Femur (tissue), 1 donor: ENCODE measurements around the gene CST7.
"Not testable (repeated sequence)": the region's sequence is repeated elsewhere in the genome, so short reads cannot be mapped to it uniquely, and the experiment has no call there.

Experiments used
- DNase-seq: peaks from one replicate; pipeline ENCODE4 v3.0.0-alpha.2; 2017

Gene CST7

DNA sequence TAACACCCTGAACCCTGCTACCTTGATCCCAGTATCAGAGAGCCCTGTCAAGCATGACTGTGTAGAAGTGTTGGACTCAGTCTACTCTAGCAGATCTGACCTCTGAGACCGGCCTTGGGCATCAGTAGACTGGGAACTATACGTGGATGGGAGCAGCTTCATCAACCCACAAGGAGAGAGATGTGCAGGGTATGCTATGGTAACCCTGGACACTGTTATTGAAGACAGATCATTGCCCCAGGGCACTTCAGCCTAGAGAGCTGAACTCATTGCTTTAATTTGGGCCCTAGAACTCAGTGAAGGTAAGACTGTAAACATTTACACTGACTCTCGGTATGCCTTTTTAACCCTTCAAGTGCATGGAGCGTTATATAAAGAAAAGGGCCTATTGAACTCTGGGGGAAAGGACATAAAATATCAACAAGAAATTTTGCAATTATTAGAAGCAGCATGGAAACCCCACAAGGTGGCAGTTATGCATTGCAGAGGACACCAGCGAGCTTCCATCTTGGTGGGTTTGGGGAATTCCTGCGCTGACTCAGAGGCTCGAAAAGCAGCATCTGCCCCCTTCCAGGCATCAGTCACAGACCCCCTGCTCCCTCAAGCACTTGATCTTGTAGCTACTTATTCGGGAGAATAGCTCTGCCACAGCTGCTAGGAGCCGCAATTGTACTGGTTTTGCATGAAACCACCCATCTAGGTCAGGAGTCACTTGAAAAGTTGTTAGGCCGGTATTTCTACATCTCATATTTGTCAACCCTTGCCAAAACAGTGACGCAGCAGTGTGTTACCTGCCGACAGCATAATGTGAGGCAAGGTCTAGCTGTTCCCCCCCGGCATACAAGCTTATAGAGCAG lies 19.0 kb upstream of the CST7 start:
- not testable (repeated sequence) for DNase-seq

DNA sequence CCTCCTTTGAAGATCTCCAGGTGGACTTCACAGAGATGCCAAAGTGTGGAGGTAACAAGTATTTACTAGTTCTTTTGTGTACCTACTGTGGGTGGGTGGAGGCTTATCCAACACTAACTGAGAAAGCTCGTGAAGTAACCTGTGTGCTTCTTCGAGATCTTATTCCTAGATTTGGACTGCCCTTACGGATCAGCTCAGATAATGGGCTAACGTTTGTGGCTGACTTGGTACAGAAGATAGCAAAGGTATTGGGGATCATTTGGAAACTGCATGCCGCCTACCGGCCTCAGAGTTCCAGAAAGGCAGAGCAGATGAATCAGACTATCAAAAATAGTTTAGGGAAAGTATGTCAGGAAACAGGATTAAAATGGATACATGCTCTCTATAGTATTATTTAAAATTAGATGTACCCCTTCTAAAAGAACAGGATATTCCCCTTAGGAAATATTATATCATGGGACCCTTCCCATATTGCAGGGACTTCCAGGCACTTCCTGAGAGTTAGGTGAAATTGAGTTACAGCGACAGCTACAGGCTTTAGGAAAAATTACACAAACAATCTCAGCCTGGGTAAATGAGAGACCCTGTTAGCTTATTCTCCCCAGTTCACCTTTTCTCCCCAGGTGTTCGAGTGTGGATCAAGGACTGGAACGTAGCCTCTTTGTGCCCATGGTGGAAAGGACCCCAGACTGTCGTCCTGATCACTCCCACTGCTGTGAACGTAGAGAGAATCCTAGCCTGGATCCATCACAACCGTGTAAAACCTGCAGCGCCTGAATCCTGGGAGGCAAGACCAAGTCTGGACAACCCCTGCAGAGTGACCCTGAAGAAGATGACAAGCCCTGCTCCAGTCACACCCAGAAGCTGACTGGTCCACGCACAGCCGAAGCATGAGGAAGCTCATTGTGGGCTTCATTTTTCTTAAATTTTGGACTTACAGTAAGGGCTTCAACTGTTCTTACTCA lies 18.1 kb upstream of the CST7 start:
- not testable (repeated sequence) for DNase-seq

DNA sequence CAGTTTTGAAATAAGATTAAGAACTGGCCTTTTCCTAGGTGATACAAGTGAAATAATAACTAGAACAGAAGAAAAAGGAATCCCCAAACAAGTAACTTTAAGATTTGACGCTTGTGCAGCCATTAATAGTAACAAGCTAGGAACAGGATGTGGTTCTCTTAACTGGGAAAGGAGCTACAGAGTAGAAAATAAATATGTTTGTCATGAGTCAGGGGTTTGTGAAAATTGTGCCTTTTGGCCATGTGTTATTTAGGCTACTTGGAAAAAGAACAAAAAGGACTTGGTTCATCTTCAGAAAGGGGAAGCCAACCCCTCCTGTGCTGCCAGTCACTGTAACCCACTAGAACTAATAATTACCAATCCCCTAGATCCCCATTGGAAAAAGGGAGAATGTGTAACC lies 17.2 kb upstream of the CST7 start:
- DNase-seq = not testable (repeated sequence)

DNA sequence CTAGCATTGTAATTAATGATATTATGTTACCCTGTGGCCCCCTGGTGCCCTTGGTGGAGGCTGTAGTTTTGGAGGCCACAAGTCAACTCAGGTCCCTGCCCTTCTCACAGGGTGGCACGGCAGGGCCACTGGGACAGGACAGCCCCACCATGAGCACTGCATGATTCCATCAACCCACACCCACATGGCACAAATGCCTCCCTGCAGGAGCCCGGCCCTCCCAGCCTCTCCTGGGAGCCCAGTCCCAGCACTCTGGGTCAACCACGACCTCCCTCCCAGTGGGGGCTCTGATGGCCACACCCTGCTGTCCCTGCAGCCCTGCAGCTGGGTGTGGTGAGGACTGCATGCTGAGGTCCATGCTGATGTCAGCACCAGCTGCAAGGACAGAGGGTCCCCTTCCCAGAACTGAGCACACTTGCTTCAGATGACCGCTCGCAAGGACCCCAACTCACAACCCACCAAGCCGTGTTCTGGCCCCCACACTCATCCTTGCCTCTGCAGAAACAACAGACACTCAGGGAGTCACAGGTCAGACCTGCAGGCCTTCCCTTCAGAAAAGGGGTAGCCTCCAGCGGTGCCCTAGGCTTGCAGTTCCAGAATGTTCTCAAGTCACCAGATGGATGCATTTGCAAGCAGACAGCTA lies 15.7 kb upstream of the CST7 start:
- no peak for DNase-seq

DNA sequence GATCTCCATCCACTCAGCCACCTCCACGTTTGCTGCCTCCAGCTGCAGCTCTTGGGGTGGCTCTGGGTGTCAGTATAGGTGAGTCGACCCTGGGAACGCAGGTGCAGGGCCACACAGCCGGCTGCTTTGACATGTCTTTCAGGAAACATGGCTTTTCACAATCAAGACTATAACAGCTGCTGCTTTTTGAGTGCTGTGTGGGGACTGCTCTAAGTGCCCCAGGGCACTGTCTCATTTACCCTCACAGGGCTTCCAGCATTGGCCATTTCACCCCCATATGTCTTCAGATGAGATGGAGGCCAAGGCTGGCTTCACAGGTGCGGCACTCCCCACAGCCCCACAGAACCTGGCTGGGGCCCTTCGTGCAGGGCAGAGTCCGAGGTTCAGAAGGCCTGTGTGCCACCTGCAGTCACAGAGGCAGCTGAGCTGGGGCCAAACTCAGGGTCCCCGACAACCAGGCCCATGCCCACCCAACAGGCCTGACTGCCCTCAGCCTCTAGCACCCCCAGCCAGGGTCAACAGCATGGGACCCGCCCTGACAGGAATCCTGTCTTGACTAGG lies 14.9 kb upstream of the CST7 start:
- DNase-seq = no peak

DNA sequence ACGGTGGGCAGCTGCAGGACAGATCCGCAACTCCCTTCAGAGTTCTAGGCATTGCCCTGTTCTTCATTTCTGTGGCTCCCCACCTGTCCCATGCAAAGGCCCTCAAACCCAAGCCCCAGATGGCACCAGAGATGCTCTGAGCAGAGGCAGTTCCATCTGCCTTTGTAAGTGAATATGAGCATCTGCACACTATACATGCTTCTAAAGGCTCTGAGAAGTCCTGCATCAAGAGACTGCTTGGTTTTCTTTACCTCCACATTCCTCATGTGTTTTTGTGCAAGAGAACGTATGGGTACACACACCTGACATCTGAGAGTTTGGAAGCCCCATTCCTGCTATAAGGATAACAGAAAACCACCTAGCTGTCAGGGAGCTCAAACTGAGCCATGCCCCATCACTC lies 14.4 kb upstream of the CST7 start:
- DNase-seq = no peak

DNA sequence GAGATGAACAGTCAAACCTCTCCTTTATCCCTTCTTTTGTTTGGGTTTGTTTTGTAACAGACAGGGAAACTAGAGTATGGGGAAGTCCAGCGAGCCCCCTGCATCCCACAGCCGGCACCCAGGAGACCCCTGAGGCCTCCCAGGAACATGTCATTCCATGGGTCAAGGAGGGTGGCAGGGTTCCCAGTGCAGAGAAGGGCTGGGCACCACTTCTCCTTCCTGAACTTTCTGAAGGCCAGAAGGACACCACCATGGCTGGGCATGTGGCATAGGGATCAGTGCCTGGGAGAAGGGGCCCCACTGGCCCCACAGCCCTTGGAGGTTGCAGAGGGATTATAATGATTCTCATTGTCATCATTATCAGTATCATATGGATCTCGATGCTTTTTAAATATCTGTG lies 13.9 kb upstream of the CST7 start:
- DNase-seq = no peak

DNA sequence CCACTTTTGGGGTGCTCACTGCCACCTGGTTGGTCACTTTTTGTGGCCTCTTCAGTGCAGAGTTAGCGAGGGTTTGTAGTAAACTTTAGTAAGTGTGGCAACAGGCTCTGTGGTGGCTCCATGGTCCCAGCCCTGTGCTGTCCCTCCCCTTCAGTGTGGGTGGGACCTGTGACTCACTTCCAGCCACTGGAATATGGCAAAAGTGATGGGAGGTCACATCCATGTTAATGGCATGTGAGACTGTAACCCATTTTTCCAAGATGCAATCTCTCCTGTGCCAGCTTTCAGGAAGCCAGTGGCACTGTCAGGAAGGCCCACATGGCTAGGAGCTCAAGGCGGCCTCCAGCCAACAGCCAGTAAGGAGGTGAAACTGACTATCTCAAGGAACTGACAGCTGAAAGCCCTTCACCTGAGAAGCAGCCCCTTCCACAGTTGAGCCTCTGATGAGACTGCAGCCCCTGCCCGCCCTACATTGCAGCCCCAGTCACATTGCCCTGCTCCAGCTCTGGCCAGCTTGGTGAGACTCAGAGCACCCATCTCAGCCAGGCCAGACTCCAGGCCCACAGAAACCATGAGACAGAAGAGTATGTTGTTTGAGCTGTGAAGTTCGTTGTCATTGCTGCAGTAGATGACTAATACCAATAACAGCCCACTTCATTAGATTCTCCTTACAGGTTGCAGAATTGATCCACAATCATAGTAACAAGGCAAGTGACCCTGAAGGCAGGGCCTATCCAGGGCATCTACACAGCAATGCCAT lies 13.1 kb upstream of the CST7 start:
- DNase-seq = no peak

DNA sequence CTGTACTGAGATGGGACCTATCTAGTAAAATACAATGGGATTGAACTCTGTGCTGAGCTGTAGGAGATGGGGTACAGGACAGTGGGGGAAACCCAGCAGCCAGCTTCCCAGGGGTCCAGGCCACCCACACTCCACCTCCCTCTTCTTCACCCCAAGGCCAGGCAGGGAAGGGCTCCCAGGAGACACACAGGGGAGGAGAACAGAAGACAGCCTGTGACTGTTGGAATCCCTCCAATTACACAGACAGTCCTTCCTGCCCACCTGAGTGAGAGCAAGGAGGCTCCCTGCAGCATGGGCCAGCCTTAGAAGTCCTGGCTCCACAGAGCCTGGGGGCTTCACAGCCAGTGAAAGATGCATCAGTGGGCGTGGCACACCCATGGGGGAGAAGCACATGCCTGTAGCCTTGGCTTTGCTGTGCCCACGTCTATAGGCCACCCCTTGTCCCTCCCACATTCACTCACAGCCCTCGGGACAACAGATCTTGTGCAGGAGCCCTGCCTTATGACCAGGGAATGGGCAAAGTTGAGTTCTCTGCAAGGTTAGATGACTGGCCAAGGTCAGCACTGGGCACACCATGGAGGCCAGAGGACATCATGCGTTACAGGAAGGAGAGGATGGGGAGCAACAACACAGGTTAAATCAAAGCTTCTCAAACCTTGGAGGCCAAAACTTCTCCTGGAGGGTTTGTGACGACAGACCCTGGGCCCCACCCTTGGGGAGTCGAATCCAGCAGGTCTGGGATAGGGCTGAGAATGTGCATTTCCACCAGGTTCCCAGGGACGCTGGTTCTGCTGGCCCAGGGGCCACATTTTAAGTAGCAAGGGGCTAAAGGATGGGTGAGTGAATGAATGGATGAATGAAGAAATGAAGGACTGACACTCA lies 12.3 kb upstream of the CST7 start:
- DNase-seq = no peak

DNA sequence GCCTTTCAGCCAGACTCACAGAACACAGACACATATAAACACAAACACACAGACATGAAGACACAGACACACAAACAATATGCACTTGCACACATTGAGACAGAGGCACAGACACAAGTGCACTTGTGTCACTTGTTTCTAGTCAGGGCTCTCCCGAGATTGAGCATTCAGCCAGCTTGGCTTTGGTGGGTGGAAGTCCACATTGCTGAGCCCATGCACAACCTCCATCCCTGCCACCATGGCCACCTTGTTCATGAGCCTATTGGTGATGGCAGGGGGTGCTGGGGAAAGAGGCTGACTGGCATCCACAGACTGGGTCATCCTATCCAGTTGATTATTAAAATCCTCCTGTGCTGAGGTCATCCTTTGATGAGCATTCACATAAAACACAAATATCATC lies 11.5 kb upstream of the CST7 start:
- DNase-seq = no peak

DNA sequence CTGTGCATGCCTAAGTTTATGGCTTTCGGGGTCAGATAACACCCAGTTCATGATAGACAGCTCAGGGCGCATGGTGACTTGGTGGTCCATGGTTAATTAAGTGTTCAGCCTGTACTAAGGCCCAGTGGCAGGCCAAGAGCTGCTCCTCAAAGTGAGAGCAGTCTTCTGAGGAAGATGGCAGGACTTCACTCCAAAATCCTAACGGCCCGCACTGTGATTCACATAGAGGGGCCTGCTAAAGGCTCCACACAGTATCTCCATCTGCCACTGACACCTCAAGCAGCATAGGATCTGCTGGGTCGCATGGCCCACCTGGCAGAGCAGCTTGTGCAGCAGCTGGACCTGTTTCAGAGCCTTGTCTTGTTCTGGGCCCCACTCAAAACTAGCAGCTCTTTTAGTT lies 10.6 kb upstream of the CST7 start:
- no peak for DNase-seq

DNA sequence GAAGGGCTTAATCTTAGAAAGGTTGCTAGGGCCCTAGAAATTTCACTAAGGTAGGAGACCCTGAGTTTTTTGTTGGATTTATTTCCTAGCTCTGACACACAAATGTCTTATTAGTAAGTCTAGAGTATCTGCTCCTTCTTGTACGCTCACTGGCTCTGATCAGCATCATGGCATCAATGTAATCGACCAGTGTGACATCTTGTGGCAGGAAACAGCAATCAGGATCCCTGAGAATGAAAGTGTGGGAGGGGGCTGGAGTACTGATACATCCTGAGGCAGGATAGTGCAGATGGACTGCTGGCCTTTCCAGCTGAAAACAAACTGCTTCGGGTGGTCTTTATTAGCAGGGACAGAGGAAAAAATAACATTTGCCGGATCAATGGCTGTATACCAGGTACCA lies 10.0 kb upstream of the CST7 start:
- no peak for DNase-seq

DNA sequence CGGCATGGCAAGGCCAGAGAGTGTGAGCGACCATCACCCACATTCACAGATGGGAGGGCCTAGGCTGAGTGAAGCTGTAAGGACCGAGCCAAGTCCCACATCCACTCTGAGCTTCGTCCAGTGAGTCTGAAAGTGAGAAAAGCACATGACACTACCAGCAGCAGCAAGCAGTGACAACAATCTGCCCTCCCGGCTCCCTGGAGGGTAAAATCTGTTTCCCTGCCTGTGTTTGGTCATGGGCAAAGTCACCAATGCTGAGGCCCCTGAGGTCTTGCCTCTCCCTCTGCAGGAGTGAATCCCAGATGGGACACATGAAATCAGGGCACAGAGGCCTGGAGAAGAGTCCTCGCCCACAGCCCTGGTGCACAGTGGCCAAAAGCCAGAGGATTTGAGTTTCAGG lies 6.4 kb upstream of the CST7 start:
- DNase-seq = no peak

DNA sequence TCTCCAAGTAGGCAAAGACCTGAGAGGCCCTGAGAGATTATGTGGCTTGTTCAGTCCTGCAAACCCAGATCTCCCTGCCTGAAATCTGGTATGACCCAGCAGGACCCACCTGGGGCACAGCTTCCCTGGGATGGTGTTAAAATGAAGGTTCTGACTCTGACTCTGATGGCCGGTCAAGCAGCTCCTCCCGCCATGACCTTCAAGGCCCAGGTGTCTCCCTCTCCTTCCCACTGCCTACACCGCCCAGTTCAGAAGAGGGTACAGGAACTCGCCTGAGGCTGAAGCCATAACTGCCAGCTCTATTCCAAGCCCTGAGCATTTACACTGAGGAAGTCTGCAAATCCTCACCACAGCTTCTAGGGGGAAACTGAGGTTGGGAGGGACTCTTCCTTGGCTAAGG lies 5.9 kb upstream of the CST7 start:
- DNase-seq = no peak

DNA sequence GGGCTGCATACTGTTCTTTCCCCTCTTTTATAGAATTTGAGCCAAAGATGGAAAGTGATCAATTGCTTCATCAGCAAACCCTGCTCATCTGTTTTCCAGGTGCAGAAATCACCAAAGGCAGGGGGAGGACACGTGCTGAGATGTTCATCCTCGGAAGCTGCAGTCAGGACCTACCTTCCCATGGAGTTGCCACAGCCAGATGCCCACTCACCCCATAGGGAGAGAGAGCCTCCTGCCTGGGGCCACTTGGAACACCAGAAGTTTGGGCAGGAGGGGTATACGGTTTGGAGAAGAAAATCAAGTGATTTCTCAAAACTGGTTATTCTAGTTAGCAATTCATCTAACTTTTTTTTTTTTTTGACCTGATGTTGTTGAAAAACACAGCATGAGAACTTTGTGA lies 5.3 kb upstream of the CST7 start:
- DNase-seq = no peak

DNA sequence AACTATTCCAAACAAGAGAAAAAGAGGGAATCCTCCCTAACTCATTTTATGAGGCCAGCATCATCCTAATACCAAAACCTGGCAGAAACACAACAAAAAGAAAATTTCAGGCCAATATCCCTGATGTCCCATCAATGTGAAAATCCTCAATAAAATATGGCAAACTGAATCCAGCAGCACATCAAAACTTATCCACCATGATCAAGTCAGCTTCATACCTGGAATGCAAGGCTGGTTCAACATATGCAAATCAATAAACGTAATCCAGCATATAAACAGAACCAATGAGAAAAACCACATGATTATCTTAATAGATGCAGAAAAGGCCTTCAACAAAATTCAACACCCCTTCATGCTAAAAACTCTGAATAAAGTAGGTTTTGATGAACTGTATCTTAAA lies 2.7 kb upstream of the CST7 start:
- not testable (repeated sequence) for DNase-seq

DNA sequence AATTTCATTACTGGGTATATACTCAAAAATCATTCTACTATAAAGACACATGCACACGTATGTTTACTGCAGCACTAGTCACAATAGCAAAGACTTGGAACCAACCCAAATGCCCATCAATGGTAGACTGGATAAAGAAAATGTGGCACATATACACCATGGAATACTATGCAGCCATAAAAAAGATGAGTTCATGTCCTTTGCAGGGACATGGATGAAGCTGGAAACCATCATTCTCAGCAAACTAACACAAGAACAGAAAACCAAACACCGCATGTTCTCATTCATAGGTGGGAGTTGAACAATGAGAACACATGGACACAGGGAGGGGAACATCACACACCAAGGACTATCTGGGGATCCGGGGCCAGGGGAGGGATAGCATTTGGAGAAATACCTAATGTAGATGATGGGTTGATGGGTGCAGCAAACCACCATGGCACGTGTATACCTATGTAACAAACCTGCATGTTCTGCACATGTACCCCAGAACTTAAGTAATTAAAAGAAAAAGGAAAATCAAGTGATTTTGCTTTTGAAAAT lies 602 bp upstream of the CST7 start:
- DNase-seq = not testable (repeated sequence)

DNA sequence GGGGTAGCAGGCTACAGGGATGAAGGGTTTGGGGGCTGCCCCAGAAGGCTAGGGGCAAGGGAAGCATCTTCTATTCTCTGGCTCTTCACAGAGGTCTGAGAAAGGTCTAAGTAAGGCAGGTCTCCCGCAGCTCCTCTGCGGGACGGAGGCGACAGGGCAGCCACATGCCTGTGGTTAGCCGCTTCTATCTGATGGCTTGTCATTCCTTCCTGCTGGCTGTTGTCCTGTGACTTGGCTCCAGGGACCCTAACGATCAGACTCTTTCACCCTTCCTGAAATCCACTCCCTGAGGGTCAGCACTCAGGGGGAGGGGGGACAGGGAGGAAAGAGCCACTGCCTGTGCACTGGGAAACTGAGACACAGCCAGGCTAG lies 673 bp downstream of the CST7 start:
- no peak for DNase-seq

DNA sequence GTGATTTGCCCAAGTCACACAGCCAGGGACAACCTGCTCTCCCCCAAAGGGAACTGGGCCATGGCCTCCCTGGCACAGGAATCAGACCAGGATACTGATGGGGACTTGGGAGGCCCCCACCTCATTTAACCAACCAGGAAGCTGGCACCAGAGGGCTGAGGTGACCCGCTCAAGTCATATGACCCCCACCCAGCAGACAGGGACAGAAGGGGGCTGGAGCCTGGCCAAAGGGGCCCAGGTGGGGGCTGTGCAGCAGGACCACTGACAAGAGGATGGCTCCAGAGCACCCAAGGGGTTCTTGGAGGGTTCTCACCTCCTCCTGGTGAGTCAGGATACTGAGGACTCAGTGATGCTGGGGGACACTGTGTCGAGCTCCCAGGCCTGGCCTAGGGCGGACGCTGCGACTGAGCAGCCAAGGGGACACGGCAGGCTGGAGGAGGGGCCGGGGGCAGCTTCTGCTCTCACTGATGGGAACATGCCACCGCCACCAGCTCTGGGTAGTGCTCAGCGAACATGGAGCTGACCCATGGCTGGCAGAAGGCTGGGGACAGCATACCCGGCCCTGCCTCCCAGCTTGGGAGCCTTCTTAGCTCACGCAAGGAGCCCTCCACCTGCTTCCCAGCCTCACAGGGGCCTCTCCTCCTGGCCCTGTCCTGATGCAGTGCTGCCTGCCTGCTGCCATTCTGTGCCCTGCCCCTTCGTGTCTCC lies 1.2 kb downstream of the CST7 start:
- DNase-seq = no peak

DNA sequence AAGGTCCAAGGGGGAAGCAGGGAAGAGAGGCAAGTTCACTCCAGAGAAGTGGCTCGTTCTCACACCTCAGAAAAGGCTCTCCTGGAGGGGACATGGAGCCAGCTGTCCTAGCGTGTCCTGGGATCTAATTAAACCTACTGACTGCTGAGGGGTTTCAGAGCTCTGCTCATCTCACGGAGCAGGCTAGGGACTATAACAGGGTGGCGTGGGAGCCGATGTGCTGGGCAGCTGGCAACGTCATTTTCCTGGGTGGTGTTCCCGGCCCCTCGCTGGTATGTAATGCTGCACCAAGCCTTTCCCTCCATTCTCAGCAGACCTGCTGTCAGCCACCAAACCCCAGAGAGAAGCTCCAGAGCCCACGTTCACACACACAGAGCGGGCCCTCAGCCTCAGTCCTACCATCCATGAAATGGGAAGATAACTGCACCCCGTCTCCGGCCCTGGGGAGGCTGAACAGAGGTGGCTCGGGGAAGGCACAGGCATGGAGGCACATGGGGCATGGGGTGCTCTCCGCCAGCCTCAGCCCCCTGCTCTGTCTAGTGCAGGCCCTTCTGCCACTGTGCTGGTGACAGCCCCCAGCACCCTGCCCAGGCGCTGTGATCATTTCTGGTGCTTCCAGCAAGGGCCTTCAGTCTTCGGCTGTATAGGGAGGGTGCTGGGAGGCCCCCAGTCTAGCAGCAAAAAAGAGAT lies 1.9 kb downstream of the CST7 start:
- DNase-seq = no peak
